HL-60 (cell line): ENCODE measurements around the gene ABCG1.

Experiments
- GABPA ChIP-seq: IDR thresholded peaks from 2 replicates; pipeline ENCODE4 v1.6.1; 2012; ENCODE audit warnings: low read depth
- POLR2AphosphoS5 ChIP-seq: IDR thresholded peaks from 2 replicates; pipeline ENCODE4 v1.6.1; 2012; ENCODE audit warnings: low read depth
- TF ChIP-seq, protein P1 (sequence below): IDR thresholded peaks from one replicate; pipeline ENCODE4 v1.5.1; 2011; ENCODE audit warnings: low read length, control low read depth, inconsistent platforms; ENCODE audit not compliant: insufficient read depth
- TF ChIP-seq, protein P2 (sequence below): IDR thresholded peaks from 2 replicates; pipeline ENCODE4 v1.6.1; 2012; ENCODE audit warnings: low read depth; ENCODE audit not compliant: insufficient replicate concordance

DNA sequence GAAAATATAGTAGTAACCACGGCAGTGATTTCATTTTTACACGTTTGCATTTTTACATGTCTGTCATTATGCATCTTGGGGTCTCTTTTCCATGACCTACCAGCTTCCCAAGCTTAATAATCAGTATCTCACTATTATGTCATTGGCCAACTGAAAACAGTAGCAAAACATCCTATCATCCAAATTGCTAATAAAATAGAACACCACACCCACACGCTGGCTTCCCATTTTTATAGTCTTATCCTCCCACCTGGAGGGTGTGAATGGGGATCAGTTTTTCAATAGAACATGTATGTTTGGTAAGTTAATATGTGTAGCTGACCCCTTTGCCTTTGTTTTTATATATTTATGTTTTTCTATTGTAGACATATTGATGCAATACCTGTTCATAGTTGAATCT is 84.5 kb downstream of the ABCG1 start:
- TF ChIP-seq, protein P1, sequence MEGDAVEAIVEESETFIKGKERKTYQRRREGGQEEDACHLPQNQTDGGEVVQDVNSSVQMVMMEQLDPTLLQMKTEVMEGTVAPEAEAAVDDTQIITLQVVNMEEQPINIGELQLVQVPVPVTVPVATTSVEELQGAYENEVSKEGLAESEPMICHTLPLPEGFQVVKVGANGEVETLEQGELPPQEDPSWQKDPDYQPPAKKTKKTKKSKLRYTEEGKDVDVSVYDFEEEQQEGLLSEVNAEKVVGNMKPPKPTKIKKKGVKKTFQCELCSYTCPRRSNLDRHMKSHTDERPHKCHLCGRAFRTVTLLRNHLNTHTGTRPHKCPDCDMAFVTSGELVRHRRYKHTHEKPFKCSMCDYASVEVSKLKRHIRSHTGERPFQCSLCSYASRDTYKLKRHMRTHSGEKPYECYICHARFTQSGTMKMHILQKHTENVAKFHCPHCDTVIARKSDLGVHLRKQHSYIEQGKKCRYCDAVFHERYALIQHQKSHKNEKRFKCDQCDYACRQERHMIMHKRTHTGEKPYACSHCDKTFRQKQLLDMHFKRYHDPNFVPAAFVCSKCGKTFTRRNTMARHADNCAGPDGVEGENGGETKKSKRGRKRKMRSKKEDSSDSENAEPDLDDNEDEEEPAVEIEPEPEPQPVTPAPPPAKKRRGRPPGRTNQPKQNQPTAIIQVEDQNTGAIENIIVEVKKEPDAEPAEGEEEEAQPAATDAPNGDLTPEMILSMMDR = no peak
- TF ChIP-seq, protein P2, sequence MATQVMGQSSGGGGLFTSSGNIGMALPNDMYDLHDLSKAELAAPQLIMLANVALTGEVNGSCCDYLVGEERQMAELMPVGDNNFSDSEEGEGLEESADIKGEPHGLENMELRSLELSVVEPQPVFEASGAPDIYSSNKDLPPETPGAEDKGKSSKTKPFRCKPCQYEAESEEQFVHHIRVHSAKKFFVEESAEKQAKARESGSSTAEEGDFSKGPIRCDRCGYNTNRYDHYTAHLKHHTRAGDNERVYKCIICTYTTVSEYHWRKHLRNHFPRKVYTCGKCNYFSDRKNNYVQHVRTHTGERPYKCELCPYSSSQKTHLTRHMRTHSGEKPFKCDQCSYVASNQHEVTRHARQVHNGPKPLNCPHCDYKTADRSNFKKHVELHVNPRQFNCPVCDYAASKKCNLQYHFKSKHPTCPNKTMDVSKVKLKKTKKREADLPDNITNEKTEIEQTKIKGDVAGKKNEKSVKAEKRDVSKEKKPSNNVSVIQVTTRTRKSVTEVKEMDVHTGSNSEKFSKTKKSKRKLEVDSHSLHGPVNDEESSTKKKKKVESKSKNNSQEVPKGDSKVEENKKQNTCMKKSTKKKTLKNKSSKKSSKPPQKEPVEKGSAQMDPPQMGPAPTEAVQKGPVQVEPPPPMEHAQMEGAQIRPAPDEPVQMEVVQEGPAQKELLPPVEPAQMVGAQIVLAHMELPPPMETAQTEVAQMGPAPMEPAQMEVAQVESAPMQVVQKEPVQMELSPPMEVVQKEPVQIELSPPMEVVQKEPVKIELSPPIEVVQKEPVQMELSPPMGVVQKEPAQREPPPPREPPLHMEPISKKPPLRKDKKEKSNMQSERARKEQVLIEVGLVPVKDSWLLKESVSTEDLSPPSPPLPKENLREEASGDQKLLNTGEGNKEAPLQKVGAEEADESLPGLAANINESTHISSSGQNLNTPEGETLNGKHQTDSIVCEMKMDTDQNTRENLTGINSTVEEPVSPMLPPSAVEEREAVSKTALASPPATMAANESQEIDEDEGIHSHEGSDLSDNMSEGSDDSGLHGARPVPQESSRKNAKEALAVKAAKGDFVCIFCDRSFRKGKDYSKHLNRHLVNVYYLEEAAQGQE = no peak
- TF ChIP-seq POLR2AphosphoS5 (no peak), GABPA (no peak)
